D341Med (cell line): ENCODE measurements around the gene FSD2.
"Not testable (repeated sequence)": the region's sequence is repeated elsewhere in the genome, so short reads cannot be mapped to it uniquely, and the experiment has no call there.

Source experiments
- DNase-seq: peaks from one replicate; pipeline ENCODE4 v3.0.0; 2012; ENCODE audit warnings: low spot score

The FSD2 gene

GRCh38 chr15:82792068-82792467, 13.8 kb downstream of the FSD2 start:
- DNase-seq, result no peak

DNA sequence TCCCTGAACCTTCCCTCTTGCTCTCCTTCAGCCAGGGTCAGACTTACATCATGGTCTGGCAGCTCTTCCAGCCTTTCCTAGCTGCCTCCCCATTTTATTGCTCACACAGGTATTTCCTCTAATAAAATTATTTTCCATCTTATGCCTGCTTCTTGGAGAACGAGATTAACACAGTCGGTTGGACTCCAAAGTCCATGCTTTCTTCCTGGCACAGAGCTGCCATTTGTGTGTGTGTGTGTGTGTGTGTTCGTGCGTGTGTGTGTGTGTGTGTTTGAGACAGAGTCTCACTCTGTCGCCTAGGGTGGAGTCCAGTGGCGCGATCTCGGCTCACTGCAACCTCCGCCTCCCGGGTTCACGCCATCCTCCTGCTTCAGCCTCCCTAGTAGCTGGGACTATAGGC, 15.5 kb downstream of the FSD2 start:
- DNase-seq, result no peak

DNA sequence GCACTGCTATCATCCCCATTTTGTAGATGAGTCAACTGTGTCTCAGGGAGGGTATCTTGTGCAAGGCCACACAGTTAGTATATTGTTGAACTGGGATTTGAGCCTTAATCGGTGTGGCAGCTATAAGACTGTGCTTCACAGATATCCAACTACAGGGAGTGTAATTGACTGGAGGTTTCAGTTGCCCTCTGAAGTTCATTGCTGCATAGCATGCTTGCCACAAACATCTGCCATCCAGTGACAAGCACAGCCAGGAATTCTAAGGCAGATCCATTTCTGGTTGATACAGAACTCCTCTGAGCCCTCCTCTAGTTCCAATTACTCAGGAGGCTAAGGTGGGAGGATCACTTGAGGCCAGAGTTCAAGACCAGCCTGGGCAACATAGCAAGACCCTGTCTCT, 16.4 kb downstream of the FSD2 start:
- no peak for DNase-seq

- DNase-seq, result no peak
Observed at GRCh38 chr15:82788496-82788895, 17.4 kb downstream of the FSD2 start.

- DNase-seq, result no peak
Observed at GRCh38 chr15:82781349-82781748, 24.5 kb downstream of the FSD2 start.

DNA sequence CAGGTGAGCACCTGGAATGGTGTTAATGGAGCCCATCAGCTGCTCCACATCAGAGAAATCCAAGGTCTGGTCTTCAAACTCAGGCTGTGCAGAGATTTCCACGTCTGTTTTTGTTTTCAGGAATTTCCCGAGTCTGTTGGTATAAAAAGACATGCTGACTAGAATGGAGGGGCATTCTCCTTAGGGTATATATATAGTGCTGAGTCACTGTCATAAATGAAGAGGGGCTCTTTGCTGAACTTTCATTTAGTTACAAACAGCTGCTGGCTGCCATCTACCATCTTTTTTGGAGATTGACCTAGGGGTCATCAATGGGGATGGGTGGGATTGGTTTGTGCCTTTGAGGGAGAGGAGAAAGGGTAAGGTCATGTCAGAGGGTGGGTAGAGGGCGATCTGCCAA, 27.1 kb downstream of the FSD2 start:
- DNase-seq, result no peak

- DNase-seq, result no peak
Observed at GRCh38 chr15:82774496-82774895, 31.4 kb downstream of the FSD2 start.

GRCh38 chr15:82771789-82772607, 33.9 kb downstream of the FSD2 start:
- no peak for DNase-seq

DNA sequence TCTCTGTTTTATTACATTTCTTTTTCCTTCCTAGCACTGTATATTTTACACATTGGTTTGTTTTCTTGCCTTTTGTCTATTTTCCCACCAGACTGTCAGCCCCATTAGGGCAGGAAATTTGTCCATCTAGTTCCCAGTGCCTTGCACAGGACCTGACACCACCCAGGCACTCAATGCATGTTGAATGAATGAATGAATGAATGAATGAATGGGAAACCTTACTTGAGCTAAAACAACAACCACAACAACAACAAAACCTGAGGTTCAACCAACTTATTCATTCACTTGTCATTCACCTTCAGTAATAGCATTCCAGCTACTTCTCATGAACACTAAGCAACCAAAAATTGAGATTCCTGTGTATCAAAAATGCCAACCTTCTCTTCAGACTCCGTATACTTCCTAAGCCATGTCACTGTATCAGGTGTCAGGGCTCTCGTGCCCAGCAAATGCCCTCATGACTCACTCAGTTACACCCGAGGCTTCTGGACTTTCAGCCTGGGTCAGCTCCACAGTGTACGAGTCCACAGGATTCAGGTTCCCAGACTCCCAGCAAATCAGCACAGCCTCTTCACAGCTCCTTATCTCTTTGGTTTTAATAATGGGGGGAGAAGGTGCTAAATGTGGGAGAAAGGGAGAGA, 37.3 kb downstream of the FSD2 start:
- no peak for DNase-seq

GRCh38 chr15:82767163-82767829, 38.6 kb downstream of the FSD2 start:
- DNase-seq, result no peak

DNA sequence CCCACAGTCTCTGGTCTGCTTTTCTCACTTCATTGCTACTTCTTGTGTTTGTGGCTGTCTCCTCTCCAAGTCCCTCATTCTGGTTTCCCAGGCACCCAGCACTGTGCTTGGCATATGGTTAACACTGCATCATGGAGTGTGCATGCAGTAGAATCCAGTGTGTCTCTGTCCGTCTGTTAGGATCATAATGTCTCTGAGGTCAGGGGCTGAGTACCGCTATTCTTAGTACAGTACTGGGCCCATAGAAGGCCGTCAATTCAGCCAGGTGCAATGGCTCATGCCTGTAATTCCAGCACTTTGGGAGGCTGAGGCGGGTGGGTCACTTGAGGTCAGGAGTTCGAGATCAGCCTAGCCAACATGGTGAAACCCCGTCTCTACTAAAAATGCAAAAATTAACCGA, 39.7 kb downstream of the FSD2 start:
- not testable (repeated sequence) for DNase-seq

DNA sequence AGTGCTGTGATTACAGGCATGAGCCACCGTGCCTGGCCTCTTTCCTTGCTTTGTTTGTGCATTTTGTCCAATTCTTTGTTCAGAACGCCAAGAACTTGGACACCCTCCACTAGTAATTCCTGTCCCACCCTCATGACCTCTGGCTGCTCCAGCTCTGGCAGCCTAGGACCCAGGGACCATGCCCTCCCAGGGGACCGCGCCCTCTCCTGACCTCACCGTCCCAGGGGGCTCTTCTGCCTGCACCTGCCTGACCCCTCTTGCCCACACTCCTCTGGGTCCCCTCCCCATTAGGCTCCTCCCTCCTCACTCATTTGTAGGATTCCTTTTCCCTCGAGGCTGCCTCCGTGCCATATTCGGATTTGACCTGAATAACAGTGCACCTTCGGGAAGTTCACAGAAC, 41.1 kb downstream of the FSD2 start:
- no peak for DNase-seq

- no peak for DNase-seq
Observed at GRCh38 chr15:82764117-82764490, 41.8 kb downstream of the FSD2 start.

GRCh38 chr15:82763361-82764116, 42.3 kb downstream of the FSD2 start:
- DNase-seq, result no peak

DNA sequence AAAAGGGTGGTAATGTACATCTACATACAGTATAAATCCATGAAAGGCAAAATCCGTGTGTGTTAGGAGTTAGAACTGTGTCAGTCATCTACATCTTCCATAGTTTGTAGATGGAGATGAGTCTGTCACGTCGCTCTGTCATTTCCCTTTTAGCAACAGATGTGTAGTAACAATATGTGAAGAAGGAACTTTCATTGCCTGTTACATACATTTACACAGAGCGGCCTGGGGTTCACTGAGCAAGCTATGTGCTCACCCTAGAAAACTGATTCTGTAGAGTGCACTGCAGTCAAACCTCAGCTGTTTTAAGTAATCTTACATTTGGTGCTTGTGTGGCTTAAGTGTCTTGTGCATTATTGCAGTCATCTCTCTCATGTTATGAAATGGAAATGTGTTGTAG, 54.6 kb downstream of the FSD2 start:
- DNase-seq, result no peak

DNA sequence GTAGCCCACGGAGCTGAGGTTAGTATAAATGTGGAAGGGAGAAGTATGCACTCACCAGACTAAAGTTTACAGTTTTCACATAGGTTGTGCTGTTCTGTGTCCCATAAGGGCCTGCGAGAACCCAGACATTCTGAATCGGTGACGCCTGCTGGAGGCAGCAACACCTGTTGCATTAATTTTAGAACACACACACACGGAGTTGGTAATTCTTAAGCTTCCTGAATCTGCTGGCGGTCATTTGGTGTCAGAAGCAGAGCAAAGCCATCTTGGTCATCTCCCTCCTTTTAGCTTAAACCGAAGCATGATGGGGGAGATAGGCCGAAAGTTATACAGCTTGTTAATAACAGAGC, 55.1 kb downstream of the FSD2 start:
- DNase-seq, result peak; percentile 49

GRCh38 chr15:82749951-82750830, 55.7 kb downstream of the FSD2 start:
- peak; percentile 94 for DNase-seq

- DNase-seq, result no peak
Observed at GRCh38 chr15:82748315-82748714, 57.6 kb downstream of the FSD2 start.

- DNase-seq, result no peak
Observed at GRCh38 chr15:82743810-82744209, 62.1 kb downstream of the FSD2 start.

GRCh38 chr15:82742134-82742533, 63.7 kb downstream of the FSD2 start:
- no peak for DNase-seq

DNA sequence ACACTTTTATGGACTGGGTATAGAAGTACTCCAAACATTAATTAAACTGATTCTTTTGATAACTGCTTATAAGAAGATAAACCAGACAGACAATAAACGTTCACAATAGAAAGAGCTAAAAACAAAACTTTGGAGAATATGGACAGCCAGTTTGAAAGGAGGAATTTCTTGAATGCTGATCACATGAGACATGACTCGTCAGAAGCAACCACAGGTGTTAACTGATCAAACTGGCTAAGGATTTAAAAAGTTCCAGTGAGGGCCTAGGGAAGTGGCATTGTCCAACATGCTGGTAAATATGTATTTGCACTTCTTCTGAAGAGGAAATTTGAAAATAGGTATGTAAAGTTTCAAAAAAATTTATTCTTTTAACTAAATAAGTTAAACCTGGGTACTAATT, 66.8 kb downstream of the FSD2 start:
- DNase-seq, result no peak

GRCh38 chr15:82737975-82738374, 67.9 kb downstream of the FSD2 start:
- no peak for DNase-seq
